ENCODE results near the gene MTAP. TPM values are rescaled to one million over a fixed set of nuclear protein-coding genes. Genes with fewer than 3 reads are reported as not detected.

Gene MTAP
- total RNA-seq, 1 donor from 2014 or later: 56.1 TPM

DNA sequence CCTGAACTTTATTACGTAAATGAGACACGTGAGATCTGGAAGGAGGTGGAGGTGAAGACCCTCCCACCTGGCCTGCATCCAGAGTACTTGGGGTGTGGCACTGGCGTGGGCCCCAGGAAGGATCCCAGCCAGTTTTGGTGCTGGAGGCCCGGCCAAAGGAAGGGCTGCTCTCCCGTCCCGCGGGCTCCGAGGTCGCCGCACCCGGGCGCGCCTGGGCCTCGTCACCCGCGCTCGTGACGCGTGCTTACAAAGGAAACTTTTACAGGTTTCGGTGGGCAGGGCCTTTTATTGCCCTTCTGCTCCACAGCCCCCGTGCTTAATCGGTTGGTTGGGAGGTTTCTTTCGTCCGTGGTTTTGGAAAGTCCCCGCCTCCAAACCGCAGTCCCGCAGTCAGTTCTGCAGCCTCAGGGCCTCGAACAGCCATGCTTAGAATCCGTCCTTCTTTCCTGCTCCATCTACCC is 162.5 kb downstream of the MTAP start:
- Histone ChIP-seq H3K4me3 (ENCODE audit: insufficient read depth, low read depth, low read length) (peak overlapping the region; percentile 48), H3K4me1 (ENCODE audit: insufficient read depth, low read length) (peaks cover 16% of the 10 kb centered on the region), H2AFZ (ENCODE audit: low read depth, low read length) (peak overlapping the region; percentile 88), H3K36me3 (ENCODE audit: insufficient read depth, low read length) (peaks cover 4% of the 10 kb centered on the region), H3K9me3 (ENCODE audit: insufficient read depth, low read depth, low read length) (peaks cover 4% of the 10 kb centered on the region), H3K79me2 (ENCODE audit: insufficient read depth, low read length) (no peaks in the 10 kb centered on the region), H3K27me3 (ENCODE audit: insufficient read depth, low read length) (peaks cover 29% of the 10 kb centered on the region), H3K27ac (ENCODE audit: low read depth, low read length) (no peak overlapping the region), H3K9ac (ENCODE audit: low read length) (peak overlapping the region; percentile 64), H4K20me1 (ENCODE audit: insufficient read depth, low read length) (peaks cover 17% of the 10 kb centered on the region), H3K4me2 (ENCODE audit: low read length) (peak overlapping the region; percentile 91)
- no peak for TF ChIP-seq EZH2 (IDR thresholded peaks at IDR 0.05; ENCODE audit: insufficient read depth, low read length)
- TF ChIP-seq, protein P1, sequence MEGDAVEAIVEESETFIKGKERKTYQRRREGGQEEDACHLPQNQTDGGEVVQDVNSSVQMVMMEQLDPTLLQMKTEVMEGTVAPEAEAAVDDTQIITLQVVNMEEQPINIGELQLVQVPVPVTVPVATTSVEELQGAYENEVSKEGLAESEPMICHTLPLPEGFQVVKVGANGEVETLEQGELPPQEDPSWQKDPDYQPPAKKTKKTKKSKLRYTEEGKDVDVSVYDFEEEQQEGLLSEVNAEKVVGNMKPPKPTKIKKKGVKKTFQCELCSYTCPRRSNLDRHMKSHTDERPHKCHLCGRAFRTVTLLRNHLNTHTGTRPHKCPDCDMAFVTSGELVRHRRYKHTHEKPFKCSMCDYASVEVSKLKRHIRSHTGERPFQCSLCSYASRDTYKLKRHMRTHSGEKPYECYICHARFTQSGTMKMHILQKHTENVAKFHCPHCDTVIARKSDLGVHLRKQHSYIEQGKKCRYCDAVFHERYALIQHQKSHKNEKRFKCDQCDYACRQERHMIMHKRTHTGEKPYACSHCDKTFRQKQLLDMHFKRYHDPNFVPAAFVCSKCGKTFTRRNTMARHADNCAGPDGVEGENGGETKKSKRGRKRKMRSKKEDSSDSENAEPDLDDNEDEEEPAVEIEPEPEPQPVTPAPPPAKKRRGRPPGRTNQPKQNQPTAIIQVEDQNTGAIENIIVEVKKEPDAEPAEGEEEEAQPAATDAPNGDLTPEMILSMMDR (IDR thresholded peaks at IDR 0.05; ENCODE audit: insufficient read depth, low read depth, low read length): no peak
- peak overlapping the region; percentile 75 for H3K4me3 Mint-ChIP-seq (ENCODE audit: unreplicated experiment)
- H3K4me1 Mint-ChIP-seq (ENCODE audit: low read depth, unreplicated experiment): peaks cover 2% of the 10 kb centered on the region
- no peak for FAIRE-seq
- DNase-seq (ENCODE audit: low read depth): peak; percentile 53
- H3K27me3 Mint-ChIP-seq (ENCODE audit: low read depth, unreplicated experiment): peaks cover 73% of the 10 kb centered on the region
- H3K36me3 Mint-ChIP-seq (ENCODE audit: low read depth, unreplicated experiment): peaks cover 17% of the 10 kb centered on the region
- peaks cover 38% of the 10 kb centered on the region for H3K9me3 Mint-ChIP-seq (ENCODE audit: unreplicated experiment)
- peak overlapping the region; percentile 53 for H3K27ac Mint-ChIP-seq (ENCODE audit: unreplicated experiment)

DNA sequence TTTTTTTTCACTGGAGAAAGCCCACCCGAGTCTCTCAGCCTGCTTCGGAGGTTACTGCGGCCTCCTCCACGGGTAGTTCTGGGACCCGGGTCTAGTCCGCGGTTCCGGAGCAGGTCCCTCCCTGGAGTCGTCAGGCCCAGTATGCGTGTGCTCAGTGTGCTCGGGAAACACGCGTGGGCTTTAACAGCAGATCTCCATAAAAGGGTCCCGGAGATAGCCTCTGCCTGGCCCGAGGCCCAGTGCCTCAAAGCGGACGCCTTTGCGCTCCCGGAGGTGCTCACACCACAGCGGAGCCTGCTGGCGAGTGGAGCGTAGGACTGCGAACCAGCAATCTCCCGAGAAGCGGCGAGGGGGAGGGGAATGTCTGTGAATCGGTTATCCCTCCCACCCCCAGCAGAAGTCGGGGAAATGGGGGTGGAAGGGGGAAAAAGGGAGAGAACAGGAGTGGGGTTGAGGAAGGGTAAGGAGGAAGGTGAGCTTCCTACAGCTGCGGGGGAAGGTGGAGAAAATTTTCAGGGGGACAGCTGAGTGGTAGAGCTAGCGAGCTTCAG is 163.0 kb downstream of the MTAP start:
- peak overlapping the region; percentile 88 for H2AFZ ChIP-seq (ENCODE audit: low read depth, low read length)
- H3K4me1 Mint-ChIP-seq (ENCODE audit: low read depth, unreplicated experiment): peaks cover 2% of the 10 kb centered on the region
- peaks cover 40% of the 10 kb centered on the region for H3K9me3 Mint-ChIP-seq (ENCODE audit: unreplicated experiment)

More for the DNA sequence above, 163.0 kb downstream of the MTAP start:
- Mint-ChIP-seq H3K27ac (ENCODE audit: unreplicated experiment) (peak overlapping the region; percentile 53), H3K36me3 (ENCODE audit: low read depth, unreplicated experiment) (peaks cover 22% of the 10 kb centered on the region), H3K4me3 (ENCODE audit: unreplicated experiment) (peak overlapping the region; percentile 75), H3K27me3 (ENCODE audit: low read depth, unreplicated experiment) (peaks cover 77% of the 10 kb centered on the region)
- Histone ChIP-seq H3K79me2 (ENCODE audit: insufficient read depth, low read length) (no peaks in the 10 kb centered on the region), H3K9ac (ENCODE audit: low read length) (peak overlapping the region; percentile 64), H3K4me2 (ENCODE audit: low read length) (peak overlapping the region; percentile 91), H3K27ac (ENCODE audit: low read depth, low read length) (no peak overlapping the region), H3K36me3 (ENCODE audit: insufficient read depth, low read length) (peaks cover 9% of the 10 kb centered on the region), H3K4me1 (ENCODE audit: insufficient read depth, low read length) (peaks cover 16% of the 10 kb centered on the region), H4K20me1 (ENCODE audit: insufficient read depth, low read length) (peaks cover 22% of the 10 kb centered on the region), H3K9me3 (ENCODE audit: insufficient read depth, low read depth, low read length) (peaks cover 8% of the 10 kb centered on the region), H3K27me3 (ENCODE audit: insufficient read depth, low read length) (peaks cover 34% of the 10 kb centered on the region), H3K4me3 (ENCODE audit: insufficient read depth, low read depth, low read length) (peak overlapping the region; percentile 48)
- no peak for FAIRE-seq
- TF ChIP-seq EZH2 (IDR thresholded peaks at IDR 0.05; ENCODE audit: insufficient read depth, low read length): peak; percentile 35
- TF ChIP-seq, protein P1 (IDR thresholded peaks at IDR 0.05; ENCODE audit: insufficient read depth, low read depth, low read length): peak; percentile 47
- DNase-seq (ENCODE audit: low read depth): peak; percentile 65
